HepG2 (cell line): ENCODE measurements around the gene UBE3B. TPM values are rescaled to one million over a fixed set of nuclear protein-coding genes. Genes with fewer than 3 reads are reported as not detected.

Experiments
- ATAC-seq: fragments of 200-7000 bp; cut with Tn5 transposase; 3 replicates; pipeline ENCODE4 v1.9.1; 2020; ENCODE audit warnings: mild to moderate bottlenecking, moderate library complexity
- BruUV-seq: library from RNA; stranded (reverse); fragments of 400-500 nt; replicated peaks from 2 replicates; lab custom pipeline; 2021; lab: Mats Ljungman, UMichigan
- CTCF ChIA-PET: fragments of 300-600 bp; formaldehyde crosslinking; extraction: SDS; loops from one replicate; lab custom pipeline; 2021; ENCODE audit warnings: low total read pairs, inconsistent platforms, low intra/inter-chr PET ratio; lab: Yijun Ruan, JAX
- POLR2A ChIA-PET: fragments of 350-600 bp; sonication (Branson Sonifier 250); formaldehyde crosslinking; loops from one replicate; lab custom pipeline; 2020; ENCODE audit warnings: antibody characterized with exemption, inconsistent platforms; lab: Yijun Ruan, JAX
- DNase-seq: peaks from one replicate; pipeline ENCODE4 v3.0.0-alpha.2; 2015; ENCODE audit warnings: low spot score
- FAIRE-seq: peaks from 3 replicates; lab custom pipeline; 2011; peaks lifted over from hg19 to GRCh38; lab: Jason Lieb, UNC
- H2AFZ ChIP-seq: one replicate; pipeline ENCODE4 v1.6.1; 2011; ENCODE audit warnings: low read length, inconsistent platforms
- H3K27ac ChIP-seq: fragments of 300-600 bp; 3 replicates; pipeline ENCODE4 v1.8.0; 2011; ENCODE audit warnings: mixed run types, mild to moderate bottlenecking, mixed read lengths, low read length, inconsistent platforms; ENCODE audit not compliant: insufficient read depth; ENCODE audit errors: extremely low read length
- H3K27me3 ChIP-seq, 2 experiments: fragments of 200-600 bp in 1 of 2; 2 replicates in 1 of 2; 3 replicates in 1 of 2; pipeline versions ENCODE4 v1.6.0 to v1.8.0; 2011; ENCODE audit warnings: low read length in 2 of 2, mild to moderate bottlenecking in 2 of 2, moderate library complexity in 2 of 2, inconsistent platforms in 1 of 2; ENCODE audit not compliant: insufficient read depth in 2 of 2, control insufficient read depth in 1 of 2
- H3K36me3 ChIP-seq, 2 experiments: fragments of 200-600 bp in 1 of 2; replicated peaks in 1 of 2; 2 replicates in 1 of 2; 3 replicates in 1 of 2; pipeline versions ENCODE4 v1.5.1 to v1.8.0; 2011; ENCODE audit warnings: low read length in 2 of 2, inconsistent platforms in 1 of 2; ENCODE audit not compliant: insufficient read depth in 2 of 2, control insufficient read depth in 1 of 2
- H3K4me1 ChIP-seq: 2 replicates; pipeline ENCODE4 v1.5.1; 2012; ENCODE audit warnings: low read length, inconsistent platforms; ENCODE audit not compliant: insufficient read depth
- H3K4me2 ChIP-seq: 2 replicates; pipeline ENCODE4 v1.6.0; 2011; ENCODE audit warnings: low read depth, low read length, inconsistent platforms
- H3K4me3 ChIP-seq, 3 experiments: fragments of 200-600 bp in 1 of 3; sonication (generic), shearing (Covaris generic) in 1 of 3; replicated peaks in 1 of 3; 2 replicates each; pipeline ENCODE4 v1.5.1; 2011 to 2016; ENCODE audit warnings: low read length in 3 of 3, inconsistent platforms in 2 of 3, low read depth in 2 of 3, mild to moderate bottlenecking in 2 of 3, control low read depth in 1 of 3, mixed read lengths in 1 of 3; ENCODE audit not compliant: insufficient read depth in 1 of 3
- H3K79me2 ChIP-seq: one replicate; pipeline ENCODE4 v1.6.1; 2011; ENCODE audit warnings: low read length, inconsistent platforms; ENCODE audit not compliant: insufficient read depth
- H3K9ac ChIP-seq: 2 replicates; pipeline ENCODE4 v1.6.0; 2011; ENCODE audit warnings: mild to moderate bottlenecking, low read depth, low read length, inconsistent platforms; ENCODE audit not compliant: insufficient read depth
- H3K9me3 ChIP-seq: 2 replicates; pipeline ENCODE4 v1.5.1; 2012; ENCODE audit warnings: mild to moderate bottlenecking, low read length
- H4K20me1 ChIP-seq: 2 replicates; pipeline ENCODE4 v1.6.0; 2011; ENCODE audit warnings: inconsistent platforms, mild to moderate bottlenecking, low read length, moderate library complexity; ENCODE audit not compliant: insufficient read depth
- ARHGAP35 ChIP-seq: sonication (generic); formaldehyde crosslinking; IDR thresholded peaks from 2 replicates; pipeline ENCODE4 v1.9.0; 2022; ENCODE audit warnings: mild to moderate bottlenecking, inconsistent platforms, moderate library complexity, missing genetic modification reagents, borderline replicate concordance
- ATRX ChIP-seq: sonication (generic); formaldehyde crosslinking; IDR thresholded peaks from 2 replicates; pipeline ENCODE4 v1.4.0; 2020; ENCODE audit warnings: missing genetic modification reagents, borderline replicate concordance
- BRCA1 ChIP-seq: sonication (generic); formaldehyde crosslinking; IDR thresholded peaks from 2 replicates; pipeline ENCODE4 v1.4.0; 2020; ENCODE audit warnings: missing genetic modification reagents
- ELF1 ChIP-seq: sonication (generic); formaldehyde crosslinking; IDR thresholded peaks from 2 replicates; pipeline ENCODE4 v1.4.0; 2020; ENCODE audit warnings: missing genetic modification reagents
- GABPA ChIP-seq, 2 experiments: IDR thresholded peaks; 2 replicates each; pipeline ENCODE4 v1.6.1; 2011 to 2016; ENCODE audit warnings: low read depth in 2 of 2, low read length in 1 of 2, missing biosample characterization in 1 of 2, missing genetic modification characterization in 1 of 2
- KLF16 ChIP-seq, 2 experiments: sonication (generic) in 1 of 2; formaldehyde crosslinking in 1 of 2; IDR thresholded peaks; 2 replicates each; pipeline versions ENCODE4 v1.6.1 to v1.8.0; 2016 to 2023; ENCODE audit warnings: missing genetic modification reagents in 2 of 2, missing compliant biosample characterization in 1 of 2
- MAF1 ChIP-seq: sonication (generic); formaldehyde crosslinking; IDR thresholded peaks from 2 replicates; pipeline ENCODE4 v1.5.0; 2020; ENCODE audit warnings: missing genetic modification reagents, borderline replicate concordance
- MTA1 ChIP-seq: sonication (generic); formaldehyde crosslinking; IDR thresholded peaks from 2 replicates; pipeline ENCODE4 v1.4.0; 2020; ENCODE audit warnings: missing genetic modification reagents, mild to moderate bottlenecking, borderline replicate concordance
- MZF1 ChIP-seq: sonication (generic); formaldehyde crosslinking; IDR thresholded peaks from 2 replicates; pipeline ENCODE4 v1.8.1; 2023; ENCODE audit warnings: mild to moderate bottlenecking, missing genetic modification reagents, borderline replicate concordance
- RFX3 ChIP-seq: IDR thresholded peaks from 2 replicates; pipeline ENCODE4 v1.6.1; 2016; ENCODE audit warnings: missing biosample characterization, missing genetic modification reagents
- TBL1XR1 ChIP-seq: fragments of 150-350 bp; IDR thresholded peaks from 2 replicates; pipeline ENCODE4 v1.6.1; 2014; ENCODE audit warnings: borderline replicate concordance, low read length; ENCODE audit not compliant: partially characterized antibody
- ZFAT ChIP-seq: sonication (generic); formaldehyde crosslinking; conservative IDR thresholded peaks from 2 replicates; pipeline ENCODE4 v1.8.1; 2023; ENCODE audit warnings: missing genetic modification reagents, inconsistent platforms
- ZNF12 ChIP-seq: sonication (generic); formaldehyde crosslinking; IDR thresholded peaks from 2 replicates; pipeline ENCODE4 v1.5.0; 2020; ENCODE audit warnings: missing genetic modification reagents
- ZNF232 ChIP-seq: sonication (generic); formaldehyde crosslinking; IDR thresholded peaks from 2 replicates; pipeline ENCODE4 v1.4.0; 2020; ENCODE audit warnings: missing genetic modification reagents, borderline replicate concordance
- ZNF280D ChIP-seq: sonication (generic); formaldehyde crosslinking; IDR thresholded peaks from 2 replicates; pipeline ENCODE4 v1.5.1; 2020; ENCODE audit warnings: mild to moderate bottlenecking, missing genetic modification reagents
- ZNF383 ChIP-seq: sonication (generic); formaldehyde crosslinking; IDR thresholded peaks from 2 replicates; pipeline ENCODE4 v1.4.0; 2020; ENCODE audit warnings: missing genetic modification reagents, mild to moderate bottlenecking, borderline replicate concordance
- ZNF576 ChIP-seq: sonication (generic); formaldehyde crosslinking; IDR thresholded peaks from 2 replicates; pipeline ENCODE4 v1.4.0; 2020; ENCODE audit warnings: mild to moderate bottlenecking, missing genetic modification reagents
- WGBS: methylation state at CpG from one replicate; pipeline ENCODE4 v1.1.6; 2017; ENCODE audit warnings: low lambda C conversion rate; 5-methylcytosine and 5-hydroxymethylcytosine counted together
- in situ Hi-C: cut with HindIII; loops from 2 replicates; pipeline ENCODE4 v1.10.0; 2017; ENCODE audit warnings: low pct_unique_long_range_greater_than_20kb; ENCODE audit not compliant: extremely low pct_ligation_motif_present
- intact Hi-C: fragments of 100-400 bp; cut with micrococcal nuclease; formaldehyde crosslinking; loops from one replicate; pipeline ENCODE4 v1.10.0; 2022; ENCODE audit not compliant: unreplicated experiment
- polyA plus RNA-seq, 8 experiments: library from polyadenylated mRNA; depleted of rRNA in 3 of 8; stranded (reverse) in 7 of 8; unstranded in 1 of 8; fragments of >200 nt; fragmentation: Illumina TruSeq in 4 of 8; extraction: Trizol in 4 of 8; gene quantifications; 2 replicates each; pipeline versions ENCODE4 v1.2.1 to v1.2.3, GENCODE V29; 2011 to 2016; ENCODE audit warnings: low read depth in 4 of 8, missing spikeins in 1 of 8, mixed read lengths in 1 of 8; ENCODE audit not compliant: insufficient read depth in 1 of 8
- total RNA-seq, 5 experiments: library from RNA; depleted of rRNA; stranded (reverse); fragments of >200 nt; fragmentation: Illumina TruSeq; extraction: Trizol; gene quantifications; 2 replicates each; pipeline ENCODE4 v1.2.3, GENCODE V29; 2016; ENCODE audit warnings: low read depth in 1 of 5

The UBE3B gene
- total and polyA plus RNA-seq, 2 of the 13 experiments (the other 11 are each of a cell fraction or from before 2014, with no cell fraction given) = 22.7 to 25.3 TPM

GRCh38 chr12:109550281-109550680, 72.8 kb downstream of the UBE3B start (continued):
- no peak for TF ChIP-seq ZNF280D (CRISPR knock-in tag)
- no peak for TF ChIP-seq ARHGAP35
- no peak for TF ChIP-seq BRCA1 (CRISPR knock-in tag)
- TF ChIP-seq, all 625 proteins: peak for 0

GRCh38 chr12:109551108-109551507, 73.7 kb downstream of the UBE3B start:
- Histone ChIP-seq H3K4me1 (peaks cover 53% of the 10 kb centered on the region), H3K79me2 (no peaks in the 10 kb centered on the region), H3K36me3 (no peaks in the 10 kb centered on the region), H3K27ac (no peak overlapping the region), H3K27me3 (peaks cover 7 to 55% of the 10 kb centered on the region in 2 experiments), H3K9ac (no peak overlapping the region)
- ATAC-seq (no peak), FAIRE-seq (no peak)
- BruUV-seq = no TSS peak
- POLR2A ChIA-PET = no interaction called here
- TF ChIP-seq MAF1 (CRISPR knock-in tag) (no peak), GABPA (IDR thresholded peaks at IDR 0.05; ENCODE audit: low read depth, low read length) (no peak), GABPA (CRISPR knock-in tag; IDR thresholded peaks at IDR 0.05; ENCODE audit: low read depth) (no peak), ZFAT (CRISPR knock-in tag) (no peak), KLF16 (CRISPR knock-in tag; IDR thresholded peaks at IDR 0.05) (no peak), ZNF232 (CRISPR knock-in tag) (no peak), ZNF576 (CRISPR knock-in tag) (no peak), TBL1XR1 (no peak), ATRX (CRISPR knock-in tag) (no peak), ZNF12 (CRISPR knock-in tag) (no peak), ZNF383 (CRISPR knock-in tag) (no peak), RFX3 (CRISPR knock-in tag) (no peak), MTA1 (CRISPR knock-in tag) (no peak), ELF1 (CRISPR knock-in tag) (no peak), MZF1 (CRISPR knock-in tag) (no peak)
- TF ChIP-seq, all 625 proteins: peak for 0
- Histone ChIP-seq H2AFZ (no peak overlapping the region), H3K4me2 (no peak overlapping the region), H3K4me3 (no peak overlapping the region), H3K9me3 (no peaks in the 10 kb centered on the region), H4K20me1 (no peaks in the 10 kb centered on the region)
- 0% methylated on average over 1 of the region's 6 CpGs for WGBS
- CTCF ChIA-PET = no interaction called here
- in situ Hi-C loops = no loop called here
- DNase-seq = no peak
- intact Hi-C loops = no loop called here
